Neural cell (in vitro differentiated cells): ENCODE results near the gene ZNF276. TPM values are rescaled to one million over a fixed set of nuclear protein-coding genes. Genes with fewer than 3 reads are reported as not detected.

Experiments used
- H2AFZ ChIP-seq: fragments of 200-600, 300-800 bp; sonication (generic), shearing (Covaris generic); 2 replicates; pipeline ENCODE4 v1.6.0; 2014; ENCODE audit warnings: low read depth, mild to moderate bottlenecking, antibody characterized with exemption, low read length, moderate library complexity
- H3F3A ChIP-seq: fragments of 200-600 bp; shearing (Covaris generic); 2 replicates; pipeline ENCODE4 v1.6.1; 2016; ENCODE audit warnings: mild to moderate bottlenecking, moderate library complexity, mixed read lengths, antibody characterized with exemption, low read length; ENCODE audit not compliant: insufficient read depth, poor library complexity, severe bottlenecking
- H3K27ac ChIP-seq: fragments of 200-600, 300-800 bp; sonication (generic), shearing (Covaris generic); 2 replicates; pipeline ENCODE4 v1.5.1; 2014; ENCODE audit warnings: mild to moderate bottlenecking, low read length, moderate library complexity
- H3K27me3 ChIP-seq: fragments of 300-800, 200-600 bp; sonication (generic), shearing (Covaris generic); 2 replicates; pipeline ENCODE4 v1.6.0; 2014; ENCODE audit warnings: mild to moderate bottlenecking, low read depth, low read length, moderate library complexity; ENCODE audit not compliant: insufficient read depth
- H3K36me3 ChIP-seq: fragments of 300-800, 200-600 bp; sonication (generic), shearing (Covaris generic); 2 replicates; pipeline ENCODE4 v1.5.1; 2014; ENCODE audit warnings: mild to moderate bottlenecking, antibody characterized with exemption, low read length, moderate library complexity; ENCODE audit not compliant: insufficient read depth
- H3K4me2 ChIP-seq: fragments of 300-800, 200-600 bp; sonication (generic), shearing (Covaris generic); 2 replicates; pipeline ENCODE4 v1.6.0; 2014; ENCODE audit warnings: mild to moderate bottlenecking, low read length
- H3K4me3 ChIP-seq: fragments of 300-800, 200-600 bp; sonication (generic), shearing (Covaris generic); 2 replicates; pipeline ENCODE4 v1.5.1; 2014; ENCODE audit warnings: mild to moderate bottlenecking, low read length, moderate library complexity
- H3K79me2 ChIP-seq: fragments of 200-600 bp; shearing (Covaris generic); replicated peaks from 2 replicates; pipeline ENCODE4 v1.6.0; 2014; ENCODE audit warnings: mild to moderate bottlenecking, low read length, moderate library complexity; ENCODE audit not compliant: insufficient read depth
- H3K9ac ChIP-seq: fragments of 300-800, 200-600 bp; sonication (generic), shearing (Covaris generic); 2 replicates; pipeline ENCODE4 v1.6.1; 2016; ENCODE audit warnings: mild to moderate bottlenecking, low read length, mixed read lengths
- H3K9me2 ChIP-seq: fragments of 200-600 bp; shearing (Covaris generic); 2 replicates; pipeline ENCODE4 v1.6.1; 2016; ENCODE audit warnings: mild to moderate bottlenecking, low read length, mixed read lengths; ENCODE audit not compliant: insufficient read depth
- H3K9me3 ChIP-seq: fragments of 200-600, 300-800 bp; sonication (generic), shearing (Covaris generic); 2 replicates; pipeline ENCODE4 v1.6.1; 2016; ENCODE audit warnings: mild to moderate bottlenecking, mixed run types, low read length, moderate library complexity, mixed read lengths
- H4K20me1 ChIP-seq: fragments of 200-600 bp; shearing (Covaris generic); 2 replicates; pipeline ENCODE4 v1.6.1; 2016; ENCODE audit warnings: mild to moderate bottlenecking, mixed run types; ENCODE audit not compliant: insufficient read depth
- CTCF ChIP-seq: fragments of 450-650 bp; IDR thresholded peaks from 2 replicates; pipeline ENCODE4 v1.5.1; 2014; ENCODE audit warnings: antibody characterized with exemption, mild to moderate bottlenecking, moderate library complexity; ENCODE audit not compliant: poor library complexity, severe bottlenecking
- EP300 ChIP-seq: fragments of 450-650 bp; conservative IDR thresholded peaks from 2 replicates; pipeline ENCODE4 v1.6.1; 2014; ENCODE audit warnings: antibody characterized with exemption, mild to moderate bottlenecking, moderate library complexity; ENCODE audit not compliant: poor library complexity, severe bottlenecking
- EZH2 ChIP-seq: fragments of 200-600, 300-800 bp; shearing (Covaris generic), sonication (generic); IDR thresholded peaks from 2 replicates; pipeline ENCODE4 v1.6.1; 2014; ENCODE audit warnings: antibody characterized with exemption, low read length, borderline replicate concordance, mild to moderate bottlenecking; ENCODE audit not compliant: insufficient read depth, poor library complexity, severe bottlenecking
- MXI1 ChIP-seq: fragments of 450-650 bp; conservative IDR thresholded peaks from 2 replicates; pipeline ENCODE4 v1.6.1; 2014; ENCODE audit warnings: antibody characterized with exemption, mild to moderate bottlenecking; ENCODE audit not compliant: poor library complexity, severe bottlenecking
- POLR2AphosphoS5 ChIP-seq: IDR thresholded peaks from 2 replicates; pipeline ENCODE4 v1.6.1; 2012
- RAD21 ChIP-seq: fragments of 450-650 bp; conservative IDR thresholded peaks from 2 replicates; pipeline ENCODE4 v1.6.1; 2014; ENCODE audit warnings: antibody characterized with exemption, mild to moderate bottlenecking, moderate library complexity
- SMC3 ChIP-seq: fragments of 450-650 bp; conservative IDR thresholded peaks from 2 replicates; pipeline ENCODE4 v1.6.1; 2014; ENCODE audit warnings: antibody characterized with exemption, mild to moderate bottlenecking, moderate library complexity; ENCODE audit not compliant: poor library complexity
- TAF1 ChIP-seq: IDR thresholded peaks from 2 replicates; pipeline ENCODE4 v1.6.1; 2012; ENCODE audit warnings: low read depth
- polyA plus RNA-seq: library from polyadenylated mRNA; depleted of rRNA; stranded (reverse); fragments of >200 nt; gene quantifications from 2 replicates; pipeline ENCODE4 v1.2.3, GENCODE V29; 2014
- TF ChIP-seq, protein P1 (sequence below): IDR thresholded peaks from 2 replicates; pipeline ENCODE4 v1.6.1; 2012; ENCODE audit warnings: borderline replicate concordance

Gene ZNF276
- polyA plus RNA-seq, 1 donor from 2014 or later, result 35.4 TPM

DNA sequence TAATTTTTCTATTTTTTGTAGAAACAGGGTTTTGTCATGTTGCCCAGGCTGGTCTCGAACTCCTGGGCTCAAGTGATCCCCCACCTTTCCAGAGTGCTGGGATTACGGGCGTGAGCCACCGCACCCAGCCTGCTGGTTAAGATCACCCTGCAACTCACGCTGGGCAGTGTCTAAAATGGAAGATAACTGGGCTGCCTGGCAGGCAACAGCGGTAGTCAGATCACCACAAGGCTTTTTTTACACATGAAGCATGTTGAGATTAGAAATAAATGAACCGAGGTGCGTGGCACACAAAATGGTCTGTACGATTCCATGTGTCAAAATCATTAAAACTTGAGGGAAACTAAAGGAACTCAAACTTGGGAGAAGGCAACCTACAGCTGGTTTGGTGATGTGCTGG, 26.7 kb downstream of the ZNF276 start:
- Histone ChIP-seq H3K9ac (no peak overlapping the region), H3K36me3 (no peaks in the 10 kb centered on the region), H3K27ac (no peak overlapping the region)

DNA sequence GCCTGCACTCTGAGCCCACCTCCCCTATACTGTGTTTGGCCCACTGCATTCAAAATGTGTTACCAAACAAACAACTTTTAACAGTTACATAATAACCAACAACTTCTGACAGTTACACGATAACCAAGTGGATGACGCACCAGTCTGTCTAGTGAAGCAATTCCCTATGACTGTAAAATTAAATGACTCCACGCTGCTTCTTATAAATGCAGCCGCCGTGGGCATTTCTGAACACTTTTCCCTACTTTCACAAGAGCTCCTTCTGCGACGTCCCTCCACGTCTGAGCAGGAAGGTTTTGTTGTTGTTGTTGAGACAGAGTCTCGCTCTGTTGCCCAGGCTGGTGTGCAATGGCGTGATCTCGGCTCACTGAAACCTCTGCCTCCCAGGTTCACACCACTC, 27.6 kb downstream of the ZNF276 start:
- Histone ChIP-seq H4K20me1 (no peaks in the 10 kb centered on the region), H3K79me2 (no peaks in the 10 kb centered on the region), H3K27ac (no peak overlapping the region), H3K4me2 (no peak overlapping the region), H3K9me3 (no peaks in the 10 kb centered on the region), H3K4me3 (no peak overlapping the region), H3K36me3 (no peaks in the 10 kb centered on the region), H3F3A (no peaks in the 10 kb centered on the region), H3K9ac (no peak overlapping the region), H3K27me3 (no peaks in the 10 kb centered on the region), H3K9me2 (no peaks in the 10 kb centered on the region), H2AFZ (no peak overlapping the region)
- TF ChIP-seq RAD21 (no peak), EZH2 (no peak), EP300 (no peak), TAF1 (no peak), MXI1 (no peak), CTCF (no peak), POLR2AphosphoS5 (no peak), SMC3 (no peak)
- TF ChIP-seq, protein P1, sequence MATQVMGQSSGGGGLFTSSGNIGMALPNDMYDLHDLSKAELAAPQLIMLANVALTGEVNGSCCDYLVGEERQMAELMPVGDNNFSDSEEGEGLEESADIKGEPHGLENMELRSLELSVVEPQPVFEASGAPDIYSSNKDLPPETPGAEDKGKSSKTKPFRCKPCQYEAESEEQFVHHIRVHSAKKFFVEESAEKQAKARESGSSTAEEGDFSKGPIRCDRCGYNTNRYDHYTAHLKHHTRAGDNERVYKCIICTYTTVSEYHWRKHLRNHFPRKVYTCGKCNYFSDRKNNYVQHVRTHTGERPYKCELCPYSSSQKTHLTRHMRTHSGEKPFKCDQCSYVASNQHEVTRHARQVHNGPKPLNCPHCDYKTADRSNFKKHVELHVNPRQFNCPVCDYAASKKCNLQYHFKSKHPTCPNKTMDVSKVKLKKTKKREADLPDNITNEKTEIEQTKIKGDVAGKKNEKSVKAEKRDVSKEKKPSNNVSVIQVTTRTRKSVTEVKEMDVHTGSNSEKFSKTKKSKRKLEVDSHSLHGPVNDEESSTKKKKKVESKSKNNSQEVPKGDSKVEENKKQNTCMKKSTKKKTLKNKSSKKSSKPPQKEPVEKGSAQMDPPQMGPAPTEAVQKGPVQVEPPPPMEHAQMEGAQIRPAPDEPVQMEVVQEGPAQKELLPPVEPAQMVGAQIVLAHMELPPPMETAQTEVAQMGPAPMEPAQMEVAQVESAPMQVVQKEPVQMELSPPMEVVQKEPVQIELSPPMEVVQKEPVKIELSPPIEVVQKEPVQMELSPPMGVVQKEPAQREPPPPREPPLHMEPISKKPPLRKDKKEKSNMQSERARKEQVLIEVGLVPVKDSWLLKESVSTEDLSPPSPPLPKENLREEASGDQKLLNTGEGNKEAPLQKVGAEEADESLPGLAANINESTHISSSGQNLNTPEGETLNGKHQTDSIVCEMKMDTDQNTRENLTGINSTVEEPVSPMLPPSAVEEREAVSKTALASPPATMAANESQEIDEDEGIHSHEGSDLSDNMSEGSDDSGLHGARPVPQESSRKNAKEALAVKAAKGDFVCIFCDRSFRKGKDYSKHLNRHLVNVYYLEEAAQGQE, result no peak

More for the DNA sequence above, 26.7 kb downstream of the ZNF276 start:
- no peaks in the 10 kb centered on the region for H3K9me2 ChIP-seq
- no peaks in the 10 kb centered on the region for H3K79me2 ChIP-seq
- H2AFZ ChIP-seq, result no peak overlapping the region
- no peak overlapping the region for H3K4me2 ChIP-seq
- no peaks in the 10 kb centered on the region for H4K20me1 ChIP-seq
- no peaks in the 10 kb centered on the region for H3F3A ChIP-seq
- H3K4me3 ChIP-seq, result no peak overlapping the region
- no peaks in the 10 kb centered on the region for H3K27me3 ChIP-seq
- no peaks in the 10 kb centered on the region for H3K9me3 ChIP-seq
- TF ChIP-seq EZH2 (no peak), EP300 (no peak), CTCF (no peak), SMC3 (no peak), MXI1 (no peak), TAF1 (no peak), POLR2AphosphoS5 (no peak), RAD21 (no peak)
- TF ChIP-seq, protein P1, result no peak
